ENCODE results near the gene ENTPD5.

GRCh38 chr14:74008843-74009499 is 10.1 kb downstream of the ENTPD5 start:
- TF ChIP-seq CTCF (IDR thresholded peaks at IDR 0.05) (no peak), EZH2 (IDR thresholded peaks at IDR 0.05; ENCODE audit: borderline replicate concordance, insufficient read depth, low read depth, low read length, poor library complexity, severe bottlenecking) (no peak)

All from B cell (primary cell).